Muscle layer of duodenum (tissue), 2 donors: ENCODE results near the gene MYO1H.
"Not testable (repeated sequence)": the region's sequence is repeated elsewhere in the genome, so short reads cannot be mapped to it uniquely, and the experiment has no call there.

Experiments
- H3K27ac ChIP-seq: one replicate; pipeline ENCODE4 v1.7.0; 2013; ENCODE audit warnings: mild to moderate bottlenecking, low read length
- H3K27me3 ChIP-seq: one replicate; pipeline ENCODE4 v1.7.0; 2013; ENCODE audit warnings: low read depth, mild to moderate bottlenecking, control low read depth, low read length
- H3K36me3 ChIP-seq, 2 donors: one replicate each; pipeline ENCODE4 v1.7.0; 2013; ENCODE audit warnings: low read length in 2 of 2, control low read depth in 1 of 2, mild to moderate bottlenecking in 1 of 2; ENCODE audit not compliant: insufficient read depth in 2 of 2, control insufficient read depth in 1 of 2
- H3K4me1 ChIP-seq, 2 donors: one replicate each; pipeline ENCODE4 v1.7.0; 2013; ENCODE audit warnings: low read length in 2 of 2, mild to moderate bottlenecking in 2 of 2, control low read depth in 1 of 2, moderate library complexity in 1 of 2; ENCODE audit not compliant: insufficient read depth in 2 of 2, control insufficient read depth in 1 of 2
- H3K4me3 ChIP-seq, 2 donors: one replicate each; pipeline ENCODE4 v1.7.0; 2013; ENCODE audit warnings: low read length in 2 of 2, low read depth in 1 of 2, mild to moderate bottlenecking in 1 of 2
- H3K9me3 ChIP-seq, 2 donors: one replicate each; pipeline ENCODE4 v1.7.0; 2013; ENCODE audit warnings: low read length in 2 of 2, control low read depth in 1 of 2, mild to moderate bottlenecking in 1 of 2; ENCODE audit not compliant: control insufficient read depth in 1 of 2
- donor health status: healthy.

Gene MYO1H

DNA sequence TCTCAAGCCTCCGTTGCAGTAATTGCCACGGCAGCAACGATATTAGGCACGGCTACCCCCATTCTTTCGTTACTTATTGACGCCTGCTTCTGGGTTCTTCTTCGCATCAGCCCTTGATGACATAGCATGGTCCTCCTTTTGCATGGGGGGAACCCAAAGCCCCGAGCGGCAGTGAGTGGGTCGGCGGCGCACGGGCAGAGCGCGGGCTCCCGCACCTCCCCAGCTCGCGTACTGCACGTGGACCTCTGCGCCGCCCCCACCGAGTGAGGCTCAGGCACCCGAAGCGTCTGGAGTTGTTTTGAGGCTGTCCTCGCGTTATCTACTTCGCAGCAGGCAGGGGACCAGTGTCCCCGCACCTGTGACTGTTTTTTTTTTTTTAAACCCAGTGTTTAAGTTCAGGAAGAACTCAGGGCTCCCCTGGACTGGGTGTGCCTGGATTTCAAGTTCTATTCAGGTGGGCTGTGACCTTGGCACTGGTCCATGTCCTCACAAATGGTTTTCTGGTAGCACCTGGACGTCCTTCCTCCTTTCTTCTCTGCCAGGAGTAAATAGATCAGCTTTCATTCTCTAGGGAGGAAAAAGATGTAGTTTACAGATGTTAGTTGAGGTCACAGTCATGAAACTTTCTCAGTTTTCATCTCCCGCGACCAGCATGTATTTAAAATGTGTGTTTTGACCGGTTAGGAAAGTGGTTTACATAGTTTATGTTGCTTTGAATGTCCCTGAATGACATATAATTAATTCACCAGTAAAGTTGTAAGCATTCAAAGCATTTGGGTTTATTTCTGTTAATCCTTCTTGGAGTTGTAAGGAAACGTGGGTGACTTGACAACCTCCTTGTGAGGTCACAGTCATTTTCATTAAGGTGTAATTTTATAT lies 37.2 kb upstream of the MYO1H start:
- peaks cover 12% of the 10 kb centered on the region for H3K27me3 ChIP-seq

GRCh38 chr12:109321294-109321693 lies 26.4 kb upstream of the MYO1H start:
- H3K4me3 ChIP-seq, H3K9me3 ChIP-seq, H3K4me1 ChIP-seq, H3K36me3 ChIP-seq, H3K27ac ChIP-seq, H3K27me3 ChIP-seq: not testable (repeated sequence)

More for the DNA sequence above, 37.2 kb upstream of the MYO1H start:
- Histone ChIP-seq H3K4me3 (peak overlapping the region; percentile 46 to 62), H3K27ac (no peak overlapping the region), H3K36me3 (no peaks in the 10 kb centered on the region), H3K9me3 (no peaks in the 10 kb centered on the region), H3K4me1 (peaks cover 0 to 17% of the 10 kb centered on the region in 2 donors)

- H3K27me3 ChIP-seq, result no peaks in the 10 kb centered on the region
- no peak overlapping the region for H3K27ac ChIP-seq
- H3K9me3 ChIP-seq, result no peaks in the 10 kb centered on the region
- peaks cover 0 to 16% of the 10 kb centered on the region in 2 donors for H3K4me1 ChIP-seq
- no peak overlapping the region for H3K4me3 ChIP-seq
- no peaks in the 10 kb centered on the region for H3K36me3 ChIP-seq
Observed at GRCh38 chr12:109329003-109329402, 18.7 kb upstream of the MYO1H start.

DNA sequence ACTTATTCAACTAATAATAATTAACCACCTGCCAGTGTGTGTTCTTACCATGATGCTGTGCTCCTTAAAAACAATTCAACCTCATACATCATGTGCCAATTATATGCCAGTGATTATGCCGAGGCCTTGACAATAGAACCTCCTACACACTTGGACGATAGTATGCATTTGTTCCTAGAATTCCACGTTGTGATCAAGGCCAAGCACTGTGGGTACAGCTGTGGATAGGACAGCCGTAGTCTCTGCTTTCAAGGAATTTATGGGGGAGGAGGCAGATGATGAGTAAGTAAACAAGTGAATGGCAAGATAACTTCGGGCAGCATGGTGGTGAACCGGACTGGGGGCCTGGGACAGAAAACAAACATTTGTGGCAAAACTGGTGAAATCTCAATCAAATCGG lies 18.0 kb upstream of the MYO1H start:
- Histone ChIP-seq H3K9me3 (no peaks in the 10 kb centered on the region), H3K27ac (no peak overlapping the region), H3K36me3 (no peaks in the 10 kb centered on the region), H3K4me3 (no peak overlapping the region), H3K27me3 (no peaks in the 10 kb centered on the region), H3K4me1 (peaks cover 0 to 16% of the 10 kb centered on the region in 2 donors)

DNA sequence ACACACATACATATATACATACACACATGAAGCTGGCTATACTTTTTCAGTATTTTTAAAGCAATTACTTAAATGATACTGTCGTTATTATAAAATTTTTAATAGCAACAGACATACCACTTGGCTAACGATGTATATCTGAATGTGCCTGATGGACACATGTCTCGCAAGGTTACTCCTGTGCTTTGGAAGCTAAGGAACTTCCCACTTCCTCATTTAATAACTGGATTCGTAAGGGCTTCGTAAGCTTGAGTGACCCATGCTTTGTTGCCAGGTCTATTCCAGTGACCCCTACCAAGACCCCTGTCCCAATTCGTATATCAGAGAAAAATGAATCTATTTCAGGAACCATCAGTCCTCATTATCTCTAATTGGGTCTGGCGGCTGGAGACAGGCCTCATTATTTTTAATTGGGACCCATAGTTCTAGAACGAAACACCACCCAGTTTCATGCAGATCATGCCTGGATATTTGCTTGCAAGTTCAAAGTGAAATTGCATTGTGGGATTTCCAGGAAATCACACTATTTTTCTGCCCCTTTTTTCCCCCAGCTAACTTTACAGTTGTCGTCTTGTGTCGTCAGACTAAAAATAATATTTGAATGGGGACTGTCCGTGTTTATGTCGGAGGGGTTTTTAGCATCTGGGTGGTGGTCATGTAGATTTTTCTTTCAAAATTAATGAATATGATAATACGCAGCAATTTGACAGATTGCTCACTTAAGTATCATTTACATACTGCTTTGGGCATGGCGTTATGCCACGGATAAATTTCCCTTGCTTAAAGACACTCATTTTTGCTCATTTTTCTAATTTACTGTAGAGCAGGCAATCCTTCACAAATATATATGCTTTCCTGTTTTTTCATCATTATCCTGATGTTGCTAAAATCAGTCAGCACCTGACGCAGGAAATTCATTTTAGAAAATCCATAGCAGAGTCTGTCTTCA lies 17.1 kb upstream of the MYO1H start:
- peaks cover 0 to 16% of the 10 kb centered on the region in 2 donors for H3K4me1 ChIP-seq
- H3K9me3 ChIP-seq, result no peaks in the 10 kb centered on the region
- H3K36me3 ChIP-seq, result no peaks in the 10 kb centered on the region
- no peak overlapping the region for H3K27ac ChIP-seq
- no peaks in the 10 kb centered on the region for H3K27me3 ChIP-seq
- no peak overlapping the region for H3K4me3 ChIP-seq

- Histone ChIP-seq H3K27ac (no peak overlapping the region), H3K36me3 (no peaks in the 10 kb centered on the region), H3K4me3 (no peak overlapping the region), H3K9me3 (no peaks in the 10 kb centered on the region), H3K27me3 (no peaks in the 10 kb centered on the region), H3K4me1 (peaks cover 0 to 16% of the 10 kb centered on the region in 2 donors)
Observed at GRCh38 chr12:109331301-109331952, 16.3 kb upstream of the MYO1H start.

GRCh38 chr12:109334887-109335286 lies 12.8 kb upstream of the MYO1H start:
- no peak overlapping the region for H3K4me3 ChIP-seq
- no peaks in the 10 kb centered on the region for H3K27me3 ChIP-seq
- peaks cover 0 to 16% of the 10 kb centered on the region in 2 donors for H3K4me1 ChIP-seq
- H3K27ac ChIP-seq, result no peak overlapping the region
- no peaks in the 10 kb centered on the region for H3K36me3 ChIP-seq
- no peaks in the 10 kb centered on the region for H3K9me3 ChIP-seq

DNA sequence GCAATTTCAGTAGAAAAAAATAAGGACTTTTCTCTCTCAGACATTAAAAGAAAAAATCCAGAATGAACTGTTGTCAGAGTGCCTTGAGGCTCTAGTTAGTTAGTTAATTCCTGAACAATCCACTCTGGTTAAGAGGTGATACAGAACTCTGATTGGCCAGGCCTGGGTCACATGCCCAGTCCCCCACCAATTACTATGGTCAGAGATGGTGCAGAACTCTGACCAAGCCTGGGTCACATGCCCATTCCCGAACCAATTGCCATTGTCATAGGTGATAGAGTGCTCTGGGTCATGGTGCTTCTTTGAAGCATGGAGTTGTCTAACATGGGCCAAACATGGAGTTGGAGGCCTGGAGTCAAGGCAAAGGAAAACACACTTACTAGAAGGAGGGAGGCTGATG lies 11.1 kb upstream of the MYO1H start:
- Histone ChIP-seq H3K4me1 (peaks cover 0 to 8% of the 10 kb centered on the region in 2 donors), H3K27me3 (no peaks in the 10 kb centered on the region), H3K9me3 (no peaks in the 10 kb centered on the region), H3K27ac (no peak overlapping the region), H3K4me3 (no peak overlapping the region), H3K36me3 (no peaks in the 10 kb centered on the region)

GRCh38 chr12:109343677-109344076 lies 4.0 kb upstream of the MYO1H start:
- H3K36me3 ChIP-seq, result no peaks in the 10 kb centered on the region
- no peaks in the 10 kb centered on the region for H3K9me3 ChIP-seq
- no peaks in the 10 kb centered on the region for H3K4me1 ChIP-seq
- H3K27me3 ChIP-seq, result no peaks in the 10 kb centered on the region
- H3K27ac ChIP-seq, result no peak overlapping the region
- no peak overlapping the region for H3K4me3 ChIP-seq

- Histone ChIP-seq H3K4me1 (no peaks in the 10 kb centered on the region), H3K36me3 (no peaks in the 10 kb centered on the region), H3K27me3 (no peaks in the 10 kb centered on the region), H3K9me3 (no peaks in the 10 kb centered on the region), H3K4me3 (no peak overlapping the region), H3K27ac (no peak overlapping the region)
Observed at GRCh38 chr12:109345428-109345827, 2.3 kb upstream of the MYO1H start.

DNA sequence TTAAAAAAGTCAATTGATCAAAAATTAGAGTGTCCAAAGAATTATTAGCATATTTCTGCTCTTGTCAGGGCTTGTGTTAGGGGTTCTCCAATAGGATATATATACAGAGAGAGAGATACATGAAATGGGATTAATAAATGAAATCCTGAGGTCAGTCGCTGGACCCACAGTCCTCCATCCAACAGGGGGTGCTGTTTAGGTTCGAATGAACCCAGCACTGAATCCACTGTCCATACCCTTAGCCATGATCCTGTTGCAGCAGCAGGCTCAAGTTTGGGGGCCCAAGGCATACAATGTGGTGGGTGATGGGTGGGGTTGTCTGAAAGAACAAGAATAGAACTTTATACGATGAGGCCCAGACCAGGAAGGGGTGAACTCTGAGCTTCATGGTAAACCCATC lies 780 bp upstream of the MYO1H start:
- Histone ChIP-seq H3K9me3 (no peaks in the 10 kb centered on the region), H3K4me1 (no peaks in the 10 kb centered on the region), H3K36me3 (no peaks in the 10 kb centered on the region), H3K4me3 (no peak overlapping the region), H3K27ac (no peak overlapping the region), H3K27me3 (no peaks in the 10 kb centered on the region)
